IMR-90 (cell line): ENCODE results near the gene RAD51B. TPM values are rescaled to one million over a fixed set of nuclear protein-coding genes. Genes with fewer than 3 reads are reported as not detected.

Source experiments
- ATAC-seq: fragments of 200-7000 bp; cut with Tn5 transposase; 2 replicates; pipeline ENCODE4 v1.9.1; 2020; ENCODE audit warnings: low read depth, mild to moderate bottlenecking, moderate library complexity
- BruUV-seq: library from RNA; stranded (reverse); fragments of 400-500 nt; replicated peaks from 2 replicates; lab custom pipeline; 2021; lab: Mats Ljungman, UMichigan
- CTCF ChIA-PET: fragments of 300-600 bp; formaldehyde crosslinking; extraction: SDS; loops from one replicate; lab custom pipeline; 2021; ENCODE audit warnings: antibody characterized with exemption; lab: Yijun Ruan, JAX
- POLR2A ChIA-PET: fragments of 300-600 bp; sonication (Branson Sonifier 250); formaldehyde crosslinking; loops from one replicate; lab custom pipeline; 2022; ENCODE audit warnings: antibody characterized with exemption; ENCODE audit not compliant: unreplicated experiment; lab: Charles Lee
- DNase-seq: peaks from one replicate; pipeline ENCODE4 v3.0.0; 2013
- H2AFZ ChIP-seq: replicated peaks from 2 replicates; pipeline ENCODE3; 2013; ENCODE audit warnings: low read length, mild to moderate bottlenecking; ENCODE audit not compliant: poor library complexity
- H2AK5ac ChIP-seq: 2 replicates; pipeline ENCODE4 v1.6.1; 2013; ENCODE audit warnings: low read depth, low read length, inconsistent platforms
- H2AK9ac ChIP-seq: replicated peaks from 2 replicates; pipeline ENCODE3; 2013; ENCODE audit warnings: mild to moderate bottlenecking, low read depth, low read length, moderate library complexity; ENCODE audit not compliant: poor library complexity
- H2BK120ac ChIP-seq: 2 replicates; pipeline ENCODE4 v1.6.1; 2013; ENCODE audit warnings: low read depth, low read length, inconsistent platforms
- H2BK15ac ChIP-seq: 3 replicates; pipeline ENCODE4 v1.6.1; 2013; ENCODE audit warnings: low read depth, low read length, inconsistent platforms
- H2BK20ac ChIP-seq: 2 replicates; pipeline ENCODE4 v1.6.1; 2013; ENCODE audit warnings: low read depth, mild to moderate bottlenecking, inconsistent platforms, low read length, moderate library complexity
- H2BK5ac ChIP-seq: 2 replicates; pipeline ENCODE4 v1.6.1; 2013; ENCODE audit warnings: mild to moderate bottlenecking, low read depth, low read length, inconsistent platforms; ENCODE audit not compliant: poor library complexity, severe bottlenecking
- H3K14ac ChIP-seq: replicated peaks from 2 replicates; pipeline ENCODE4 v1.6.1; 2013; ENCODE audit warnings: low read depth, low read length, inconsistent platforms
- H3K18ac ChIP-seq: 2 replicates; pipeline ENCODE4 v1.6.1; 2013; ENCODE audit warnings: low read depth, low read length, control low read depth
- H3K23ac ChIP-seq: 2 replicates; pipeline ENCODE4 v1.6.1; 2013; ENCODE audit warnings: low read depth, low read length, inconsistent platforms
- H3K27ac ChIP-seq: 2 replicates; pipeline ENCODE4 v1.5.1; 2013; ENCODE audit warnings: mild to moderate bottlenecking, control low read depth, low read length; ENCODE audit not compliant: insufficient read depth
- H3K27me3 ChIP-seq: 2 replicates; pipeline ENCODE4 v1.6.1; 2013; ENCODE audit warnings: low read length; ENCODE audit not compliant: control insufficient read depth, insufficient read depth
- H3K36me3 ChIP-seq: 2 replicates; pipeline ENCODE4 v1.6.1; 2013; ENCODE audit warnings: low read length, mixed read lengths; ENCODE audit not compliant: control insufficient read depth, insufficient read depth
- H3K4ac ChIP-seq: 2 replicates; pipeline ENCODE4 v1.6.1; 2013; ENCODE audit warnings: low read depth, low read length, inconsistent platforms
- H3K4me1 ChIP-seq: 2 replicates; pipeline ENCODE4 v1.6.1; 2013; ENCODE audit warnings: low read length, mixed read lengths; ENCODE audit not compliant: control insufficient read depth, insufficient read depth
- H3K4me2 ChIP-seq: 2 replicates; pipeline ENCODE4 v1.6.1; 2013; ENCODE audit warnings: low read depth, mild to moderate bottlenecking, control low read depth, low read length, moderate library complexity
- H3K4me3 ChIP-seq: 2 replicates; pipeline ENCODE4 v1.5.1; 2013; ENCODE audit warnings: low read depth, mild to moderate bottlenecking, control low read depth, low read length, moderate library complexity; ENCODE audit not compliant: insufficient read depth
- H3K56ac ChIP-seq: 2 replicates; pipeline ENCODE4 v1.6.1; 2013; ENCODE audit warnings: low read length, inconsistent platforms; ENCODE audit not compliant: insufficient read depth; ENCODE audit errors: extremely low read depth
- H3K79me1 ChIP-seq, 2 experiments: 2 replicates each; pipeline ENCODE4 v1.6.1; 2013; ENCODE audit warnings: low read length in 2 of 2, inconsistent platforms in 1 of 2, low read depth in 1 of 2
- H3K9ac ChIP-seq: 2 replicates; pipeline ENCODE4 v1.6.1; 2013; ENCODE audit warnings: low read depth, low read length, control low read depth
- H3K9me1 ChIP-seq: 2 replicates; pipeline ENCODE4 v1.6.1; 2013; ENCODE audit warnings: low read length, inconsistent platforms; ENCODE audit not compliant: insufficient read depth
- H3K9me3 ChIP-seq: 2 replicates; pipeline ENCODE4 v1.6.1; 2013; ENCODE audit warnings: low read length; ENCODE audit not compliant: control insufficient read depth, insufficient read depth
- H4K20me1 ChIP-seq: 2 replicates; pipeline ENCODE4 v1.6.1; 2013; ENCODE audit warnings: low read length, inconsistent platforms; ENCODE audit not compliant: insufficient read depth
- H4K5ac ChIP-seq: 2 replicates; pipeline ENCODE4 v1.6.1; 2013; ENCODE audit warnings: mild to moderate bottlenecking, low read depth, low read length, control low read depth
- H4K8ac ChIP-seq, 2 experiments: 2 replicates each; pipeline ENCODE4 v1.6.1; 2013; ENCODE audit warnings: low read depth in 2 of 2, low read length in 2 of 2, control low read depth in 1 of 2, inconsistent platforms in 1 of 2
- H4K91ac ChIP-seq: 2 replicates; pipeline ENCODE4 v1.6.1; 2013; ENCODE audit warnings: low read depth, low read length, inconsistent platforms; ENCODE audit not compliant: insufficient read depth
- CEBPB ChIP-seq: IDR thresholded peaks from 2 replicates; pipeline ENCODE4 v1.6.1; 2012; ENCODE audit warnings: low read depth, low read length, improper control_type of control experiment
- CHD1 ChIP-seq: IDR thresholded peaks from 2 replicates; pipeline ENCODE4 v1.6.1; 2012; ENCODE audit warnings: low read depth, low read length, improper control_type of control experiment
- FOS ChIP-seq: fragments of 150-350 bp; IDR thresholded peaks from 2 replicates; pipeline ENCODE4 v1.6.1; 2016; ENCODE audit warnings: low read depth, low read length
- MAZ ChIP-seq: IDR thresholded peaks from 2 replicates; pipeline ENCODE4 v1.6.1; 2012; ENCODE audit warnings: low read depth, mild to moderate bottlenecking, low read length, improper control_type of control experiment, moderate library complexity, borderline replicate concordance
- NFE2L2 ChIP-seq: fragments of 150-350 bp; IDR thresholded peaks from 2 replicates; pipeline ENCODE4 v1.6.1; 2016; ENCODE audit warnings: low read depth, mild to moderate bottlenecking, low read length
- POLR2A ChIP-seq: IDR thresholded peaks from 2 replicates; pipeline ENCODE4 v1.6.1; 2012; ENCODE audit warnings: mild to moderate bottlenecking, low read depth, low read length
- RCOR1 ChIP-seq: IDR thresholded peaks from 2 replicates; pipeline ENCODE4 v1.6.1; 2012; ENCODE audit warnings: mild to moderate bottlenecking, low read length, improper control_type of control experiment; ENCODE audit not compliant: insufficient replicate concordance
- WGBS, 2 experiments: methylation state at CpG; one replicate each; pipeline versions ENCODE4 v1.1.5 to v1.1.7; 2013; ENCODE audit warnings: missing lambda C conversion rate in 2 of 2; ENCODE audit not compliant: insufficient read length in 1 of 2; ENCODE audit errors: extremely low coverage in 2 of 2; 5-methylcytosine and 5-hydroxymethylcytosine counted together
- dilution Hi-C: fragments of 300-500 bp; cut with HindIII; formaldehyde crosslinking; loops from one replicate; pipeline ENCODE4 v1.14.3; 2018; ENCODE audit warnings: low sequenced_read_pairs; ENCODE audit not compliant: unreplicated experiment
- in situ Hi-C: fragments of 300-500 bp; cut with MboI; formaldehyde crosslinking; loops from 3 replicates; pipeline ENCODE4 v1.14.3; 2019; ENCODE audit warnings: low sequenced_read_pairs, inconsistent platforms, mixed read lengths
- intact Hi-C: fragments of 100-400 bp; cut with micrococcal nuclease; formaldehyde crosslinking; loops from 2 replicates; pipeline ENCODE4 v1.10.0; 2022
- polyA plus RNA-seq, 3 experiments: library from polyadenylated mRNA; depleted of rRNA; stranded (reverse); fragments of >200 nt; gene quantifications; 2 replicates each; pipeline ENCODE4 v1.2.3, GENCODE V29; 2012; ENCODE audit warnings: low replicate concordance in 1 of 3
- total RNA-seq: library from RNA; depleted of rRNA; stranded (reverse); fragments of >200 nt; gene quantifications from 2 replicates; pipeline ENCODE4 v1.2.3, GENCODE V29; 2012

The RAD51B gene
- total and polyA plus RNA-seq, 2 of the 4 experiments (the other 2 are of a cell fraction), result 5.1 to 18.8 TPM

DNA sequence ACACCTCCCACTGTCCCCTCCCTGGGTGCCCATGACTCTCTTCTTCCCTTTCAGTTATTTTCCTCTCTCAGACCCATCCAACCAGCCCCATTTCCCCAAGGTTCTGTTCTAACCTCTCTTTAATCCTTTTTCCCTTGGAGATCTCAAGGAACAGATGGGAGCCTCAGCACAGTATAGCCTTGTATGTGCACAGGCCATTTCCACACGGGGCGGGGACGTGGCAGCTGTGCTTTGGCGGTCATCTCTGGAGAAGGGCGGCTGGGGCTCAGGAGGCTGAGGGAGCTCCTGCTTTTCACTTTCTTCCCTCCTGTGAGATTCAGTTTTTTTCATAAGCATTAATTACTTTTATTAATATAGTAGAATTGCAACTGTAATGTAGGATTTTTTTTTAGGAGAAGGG lies 761.1 kb downstream of the RAD51B start:
- H2BK5ac ChIP-seq, result peak overlapping the region; percentile 6
- no peak overlapping the region for H3K4me2 ChIP-seq
- H2BK15ac ChIP-seq, result peak overlapping the region; percentile 60; the same call in 1 of the 3 replicates
- dilution Hi-C loops, result no loop called here
- H2BK120ac ChIP-seq, result peak overlapping the region; percentile 79
- H3K27ac ChIP-seq, result no peak overlapping the region
- peak overlapping the region; percentile 88 for H2BK20ac ChIP-seq
- in situ Hi-C loops, result no loop called here
- no peak for ATAC-seq
- H4K8ac ChIP-seq, result peak overlapping the region in 1 of 2 experiments; percentile 26; a peak in 1 of 4 replicates
- H4K5ac ChIP-seq, result peak overlapping the region; percentile 44; the same call in 1 of the 2 replicates
- no peak overlapping the region for H3K56ac ChIP-seq
- intact Hi-C loops, result no loop called here
- H3K79me1 ChIP-seq, result peaks cover 0 to 19% of the 10 kb centered on the region in 2 experiments; a peak in 2 of 4 replicates
- peak overlapping the region; percentile 58 for H2AK9ac ChIP-seq
- peaks cover 25% of the 10 kb centered on the region for H3K9me1 ChIP-seq
- POLR2A ChIA-PET, result no interaction called here
- peak overlapping the region; percentile 43; the same call in 1 of the 2 replicates for H3K18ac ChIP-seq
- H4K20me1 ChIP-seq, result no peaks in the 10 kb centered on the region
- H2AK5ac ChIP-seq, result peak overlapping the region; percentile 93
- H3K4ac ChIP-seq, result peak overlapping the region; percentile 83
- TF ChIP-seq NFE2L2 (no peak), CHD1 (no peak), FOS (no peak), CEBPB (no peak), RCOR1 (no peak), MAZ (no peak), POLR2A (no peak)
- DNase-seq, result no peak
- H3K9me3 ChIP-seq, result no peaks in the 10 kb centered on the region
- no peak overlapping the region for H3K23ac ChIP-seq
- no TSS peak for BruUV-seq
- H4K91ac ChIP-seq, result peak overlapping the region; percentile 40
- H2AFZ ChIP-seq, result no peak overlapping the region
- H3K27me3 ChIP-seq, result no peaks in the 10 kb centered on the region
- CTCF ChIA-PET, result no interaction called here
- H3K36me3 ChIP-seq, result no peaks in the 10 kb centered on the region
- 69% methylated on average over 4 of the region's 5 CpGs; no CpG with 5 or more reads in 1 of the 2 experiments for WGBS, 2 experiments
- peaks cover 28% of the 10 kb centered on the region for H3K4me1 ChIP-seq
- peak overlapping the region; percentile 75; the same call in 1 of the 2 replicates for H3K14ac ChIP-seq
- no peak overlapping the region for H3K4me3 ChIP-seq
- H3K9ac ChIP-seq, result no peak overlapping the region
